H1 (cell line): ENCODE measurements around the gene TIGD1. TPM values are rescaled to one million over a fixed set of nuclear protein-coding genes. Genes with fewer than 3 reads are reported as not detected.

Experiments used
- BRCA1 ChIP-seq: IDR thresholded peaks from 2 replicates; pipeline ENCODE4 v1.6.1; 2012; ENCODE audit warnings: low read depth, low read length, improper control_type of control experiment
- CBX5 ChIP-seq: fragments of 300-800, 300-1000 bp; sonication (generic); IDR thresholded peaks from 2 replicates; pipeline ENCODE4 v1.7.1; 2016; ENCODE audit warnings: antibody characterized with exemption, low read length, low read depth
- EGR1 ChIP-seq: IDR thresholded peaks from 2 replicates; pipeline ENCODE4 v1.6.1; 2011; ENCODE audit warnings: low read depth, low read length, borderline replicate concordance
- SIRT6 ChIP-seq: IDR thresholded peaks from one replicate; pipeline ENCODE4 v1.7.1; 2012; ENCODE audit warnings: low read length, inconsistent platforms
- SP4 ChIP-seq: IDR thresholded peaks from 2 replicates; pipeline ENCODE4 v1.6.1; 2012; ENCODE audit warnings: low read length, inconsistent platforms
- TEAD4 ChIP-seq: IDR thresholded peaks from 2 replicates; pipeline ENCODE4 v1.6.1; 2012; ENCODE audit warnings: low read depth, low read length, inconsistent platforms, mixed read lengths
- polyA plus RNA-seq, 7 experiments: library from polyadenylated mRNA; depleted of rRNA in 3 of 7; stranded (reverse) in 5 of 7; unstranded in 2 of 7; fragments of >200 nt in 5 of 7; fragments of 200-250 nt in 2 of 7; gene quantifications; 1 replicate in 5 of 7; 2 replicates in 1 of 7; 4 replicates in 1 of 7; pipeline versions ENCODE4 v1.2.1 to v1.2.3, GENCODE V29; 2011 to 2013; ENCODE audit warnings: missing spikeins in 2 of 7, mixed read lengths in 2 of 7
- total RNA-seq: library from RNA; stranded (reverse); fragmentation: NEBNext Ultra II Directional; extraction: Animal tissue kit (Norgen Biotek cat#: 25700); gene quantifications from 2 replicates; pipeline ENCODE4 v1.2.1, GENCODE V29; 2021

The TIGD1 gene
- total and polyA plus RNA-seq, 2 of the 8 experiments (the other 6 are each of a cell fraction or from before 2014, with no cell fraction given), result 4.7 to 8.3 TPM

- TF ChIP-seq BRCA1, result no peak
- TF ChIP-seq EGR1, result no peak
- TF ChIP-seq TEAD4, result no peak
- no peak for TF ChIP-seq SP4
- no peak for TF ChIP-seq CBX5
- TF ChIP-seq SIRT6, result no peak
Measured at GRCh38 chr2:232551776-232552175, 1.4 kb upstream of the TIGD1 start (continued).
